GM12865 (cell line): ENCODE measurements around the gene SIVA1.

Experiments used
- DNase-seq: peaks from one replicate; pipeline ENCODE4 v3.0.0; 2010; ENCODE audit warnings: low read depth
- H3K4me3 ChIP-seq: 2 replicates; pipeline ENCODE4 v1.5.1; 2011; ENCODE audit warnings: mild to moderate bottlenecking, low read depth, low read length, control low read depth
- CTCF ChIP-seq: IDR thresholded peaks from 2 replicates; pipeline ENCODE4 v1.5.1; 2011; ENCODE audit warnings: low read length, control low read depth, low read depth, inconsistent platforms; ENCODE audit not compliant: insufficient read depth; ENCODE audit errors: missing control alignments

The SIVA1 gene

GRCh38 chr14:104719343-104719742 lies 33.6 kb upstream of the SIVA1 start:
- no peak for DNase-seq
- H3K4me3 ChIP-seq = no peak overlapping the region
- TF ChIP-seq CTCF = no peak

DNA sequence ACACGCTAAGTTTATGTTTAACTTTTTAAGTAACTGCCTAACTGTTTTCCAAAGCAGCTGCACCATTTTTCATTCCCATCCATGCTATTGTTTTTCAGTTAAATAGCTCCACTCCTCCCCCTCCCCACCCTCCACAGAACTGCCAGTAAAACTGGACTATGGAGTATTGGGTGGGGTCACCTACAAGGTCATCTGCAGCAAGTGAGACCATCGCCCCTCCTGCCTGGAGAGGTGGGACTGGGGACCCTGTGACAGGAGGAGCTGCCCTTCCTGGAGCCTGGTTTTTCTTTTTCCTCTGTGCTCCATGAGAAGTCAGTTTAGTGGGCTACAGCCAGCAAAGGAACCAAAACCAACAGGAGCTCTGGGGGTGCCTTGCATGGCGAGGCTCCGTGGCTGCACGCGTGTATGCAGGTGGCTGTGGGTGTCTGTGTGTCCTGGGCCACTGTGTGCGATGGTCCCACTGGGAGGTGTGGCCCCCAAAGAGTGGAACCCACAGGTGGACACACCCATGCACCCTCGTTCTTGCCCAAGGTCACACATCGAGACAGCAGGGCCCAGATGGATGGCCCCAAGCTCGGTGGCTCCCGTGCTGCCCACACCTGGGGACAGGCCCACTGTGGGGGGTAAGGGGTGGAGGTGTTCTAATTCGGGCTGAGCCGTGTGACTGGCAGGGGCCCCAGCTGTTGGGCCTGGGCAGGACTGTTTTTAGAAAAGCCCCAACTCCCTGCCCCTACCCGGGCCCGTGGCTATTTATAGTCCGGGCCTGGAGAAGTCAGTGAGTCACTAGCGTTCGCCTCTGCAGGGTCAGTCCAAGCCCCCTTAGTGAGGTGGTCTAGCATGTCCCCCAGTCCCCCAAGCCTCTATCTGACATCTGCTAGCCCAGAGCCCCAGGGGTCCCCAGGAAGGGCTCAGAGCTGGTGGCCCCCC lies 31.2 kb upstream of the SIVA1 start:
- no peak overlapping the region for H3K4me3 ChIP-seq
- no peak for TF ChIP-seq CTCF
- DNase-seq = no peak

- no peak overlapping the region for H3K4me3 ChIP-seq
- no peak for TF ChIP-seq CTCF
Measured at GRCh38 chr14:104722938-104723650, 29.9 kb upstream of the SIVA1 start.

DNA sequence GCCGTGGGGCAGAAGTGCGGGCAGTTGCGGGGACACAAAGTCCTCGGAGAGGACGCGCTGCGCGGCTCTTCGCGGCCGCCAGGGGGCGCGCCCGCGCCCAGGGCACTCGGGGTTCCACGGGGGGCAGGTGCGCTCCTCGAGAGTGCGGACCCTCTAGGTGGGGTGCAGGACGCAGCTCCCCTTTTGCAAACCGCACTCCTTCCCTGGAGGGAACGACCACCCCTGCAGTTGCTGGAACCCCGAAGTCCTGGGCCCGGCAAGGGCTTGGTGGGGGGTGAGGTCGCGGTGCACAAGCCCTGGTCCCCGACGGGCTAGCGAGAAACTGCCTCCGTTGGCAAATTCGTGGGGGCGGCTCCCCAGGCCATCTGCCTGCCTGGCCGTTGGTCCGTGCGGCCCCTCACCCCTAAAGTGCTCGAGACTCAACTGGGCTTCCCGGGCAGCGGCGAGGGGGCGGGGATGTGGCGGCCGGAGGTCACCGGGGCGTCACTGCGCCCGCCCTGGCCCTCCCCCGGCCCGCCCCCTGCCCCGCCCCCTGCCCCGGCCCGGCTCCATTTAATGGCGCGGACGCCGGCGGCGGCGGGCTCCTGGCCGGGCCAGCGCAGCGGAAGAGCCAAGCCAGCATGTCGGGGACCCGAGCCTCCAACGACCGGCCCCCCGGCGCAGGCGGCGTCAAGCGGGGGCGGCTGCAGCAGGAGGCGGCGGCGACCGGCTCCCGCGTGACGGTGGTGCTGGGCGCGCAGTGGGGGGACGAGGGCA lies 29.1 kb upstream of the SIVA1 start, which contains the start of gene ADSS1:
Gene ADSS1 (plus strand): TSS at position 579 of the 756 bp plus-strand sequence. CDS start 42 bp downstream, at position 621.
- peak; percentile 97 for TF ChIP-seq CTCF
- DNase-seq = peak; percentile 62
- peak within 1 kb of the TSS; percentile 62 for H3K4me3 ChIP-seq

More at GRCh38 chr14:104722938-104723650, 29.9 kb upstream of the SIVA1 start:
- DNase-seq = no peak

DNA sequence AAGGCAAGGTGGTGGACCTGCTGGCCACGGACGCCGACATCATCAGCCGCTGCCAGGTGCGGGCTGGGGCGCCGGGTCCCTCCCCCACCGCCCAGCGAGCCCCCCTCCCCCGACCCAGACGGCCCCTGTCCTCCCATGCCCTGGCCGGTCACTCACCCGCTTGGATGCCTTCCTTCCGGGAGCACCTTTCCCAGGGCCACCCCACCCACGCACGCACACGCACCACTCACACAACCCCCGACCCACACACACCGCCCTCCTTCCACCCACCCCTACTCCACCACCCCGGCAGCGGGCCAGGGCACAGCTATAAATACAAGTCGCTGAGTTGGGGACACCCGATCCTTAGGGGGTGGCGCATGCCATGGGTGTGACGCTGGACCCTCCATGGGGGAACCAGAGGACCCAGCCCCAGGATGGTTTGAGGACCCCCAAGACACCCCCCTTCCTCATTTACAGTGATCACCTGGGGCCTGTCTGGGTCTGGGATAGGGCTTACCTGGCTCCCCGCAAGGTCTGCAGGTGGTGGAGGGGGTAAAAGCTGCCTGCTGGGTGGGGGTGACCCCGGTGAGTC lies 28.5 kb upstream of the SIVA1 start:
- DNase-seq = no peak
- peak overlapping the region; percentile 32; the same call in 1 of the 2 replicates for H3K4me3 ChIP-seq
- no peak for TF ChIP-seq CTCF
